Lower lobe of right lung (tissue), 2 donors: ENCODE measurements around the gene NPAS2. TPM values are rescaled to one million over a fixed set of nuclear protein-coding genes. Genes with fewer than 3 reads are reported as not detected.

ENCODE experiments used
- ATAC-seq, 2 donors: fragments of 200-7000 bp; cut with Tn5 transposase; one replicate each; pipeline ENCODE4 v1.9.1; 2020 to 2022; ENCODE audit warnings: mild to moderate bottlenecking in 2 of 2, moderate library complexity in 2 of 2
- DNase-seq: peaks from one replicate; pipeline ENCODE4 v3.0.0-alpha.2; 2020
- H3K27ac ChIP-seq: fragments of 200-600 bp; one replicate; pipeline ENCODE4 v1.8.0; 2022
- H3K27me3 ChIP-seq: fragments of 200-600 bp; one replicate; pipeline ENCODE4 v1.8.0; 2022; ENCODE audit warnings: low read depth
- H3K36me3 ChIP-seq: fragments of 200-600 bp; one replicate; pipeline ENCODE4 v1.8.0; 2022; ENCODE audit warnings: mild to moderate bottlenecking
- H3K4me1 ChIP-seq: fragments of 200-600 bp; one replicate; pipeline ENCODE4 v1.8.0; 2022
- H3K4me3 ChIP-seq: fragments of 200-600 bp; one replicate; pipeline ENCODE4 v1.8.0; 2022; ENCODE audit warnings: mild to moderate bottlenecking
- H3K9me3 ChIP-seq: fragments of 200-600 bp; one replicate; pipeline ENCODE4 v1.8.0; 2022
- intact Hi-C: fragments of 100-400 bp; cut with DNase I; formaldehyde crosslinking; loops from one replicate; pipeline ENCODE4 v1.11.0; 2022
- total RNA-seq: library from RNA; stranded (reverse); fragmentation: NEBNext Ultra II Directional; extraction: Animal tissue kit (Norgen Biotek cat#: 25700); gene quantifications from one replicate; pipeline ENCODE4 v1.2.1, GENCODE V29; 2021
- TF ChIP-seq, protein P1 (sequence below): fragments of 200-600 bp; IDR thresholded peaks from one replicate; pipeline ENCODE4 v1.8.0; 2022; ENCODE audit warnings: antibody characterized with exemption, mild to moderate bottlenecking
- donor health status: DM: no; HTN: yes; CAD: no; lungs with severe emphysema.

The NPAS2 gene
- total RNA-seq, 1 donor from 2014 or later: 10.1 TPM

DNA sequence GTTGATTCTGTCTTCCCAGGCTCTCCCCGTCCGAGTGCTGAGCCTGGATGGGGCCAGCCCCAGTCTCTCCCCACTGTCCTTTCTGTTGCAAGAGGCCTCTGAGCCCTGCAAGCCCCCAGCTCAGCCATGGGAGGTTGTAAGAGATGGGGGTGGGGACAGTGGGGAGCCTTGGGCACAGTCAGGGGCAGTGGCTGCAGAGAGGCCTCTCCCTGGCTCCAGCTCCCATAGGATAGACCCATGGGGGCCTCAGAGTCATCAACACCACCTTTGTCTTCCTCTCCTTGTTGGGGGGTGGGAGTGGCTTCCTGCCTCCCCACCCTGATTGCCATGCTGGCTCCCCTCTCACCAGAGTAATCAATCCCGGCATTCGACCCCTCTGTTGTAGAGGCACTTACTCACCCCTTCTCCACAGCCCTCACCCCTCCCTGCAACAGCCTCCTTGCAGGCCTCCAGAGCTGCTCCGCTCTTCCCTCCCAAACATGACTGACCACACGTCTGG, 37.5 kb upstream of the NPAS2 start:
- ATAC-seq: no peak
- no peaks in the 10 kb centered on the region for H3K4me1 ChIP-seq
- no peak overlapping the region for H3K27ac ChIP-seq
- H3K9me3 ChIP-seq: no peaks in the 10 kb centered on the region
- intact Hi-C loops: no loop called here
- H3K27me3 ChIP-seq: no peaks in the 10 kb centered on the region
- TF ChIP-seq, protein P1, sequence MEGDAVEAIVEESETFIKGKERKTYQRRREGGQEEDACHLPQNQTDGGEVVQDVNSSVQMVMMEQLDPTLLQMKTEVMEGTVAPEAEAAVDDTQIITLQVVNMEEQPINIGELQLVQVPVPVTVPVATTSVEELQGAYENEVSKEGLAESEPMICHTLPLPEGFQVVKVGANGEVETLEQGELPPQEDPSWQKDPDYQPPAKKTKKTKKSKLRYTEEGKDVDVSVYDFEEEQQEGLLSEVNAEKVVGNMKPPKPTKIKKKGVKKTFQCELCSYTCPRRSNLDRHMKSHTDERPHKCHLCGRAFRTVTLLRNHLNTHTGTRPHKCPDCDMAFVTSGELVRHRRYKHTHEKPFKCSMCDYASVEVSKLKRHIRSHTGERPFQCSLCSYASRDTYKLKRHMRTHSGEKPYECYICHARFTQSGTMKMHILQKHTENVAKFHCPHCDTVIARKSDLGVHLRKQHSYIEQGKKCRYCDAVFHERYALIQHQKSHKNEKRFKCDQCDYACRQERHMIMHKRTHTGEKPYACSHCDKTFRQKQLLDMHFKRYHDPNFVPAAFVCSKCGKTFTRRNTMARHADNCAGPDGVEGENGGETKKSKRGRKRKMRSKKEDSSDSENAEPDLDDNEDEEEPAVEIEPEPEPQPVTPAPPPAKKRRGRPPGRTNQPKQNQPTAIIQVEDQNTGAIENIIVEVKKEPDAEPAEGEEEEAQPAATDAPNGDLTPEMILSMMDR: no peak
- no peak overlapping the region for H3K4me3 ChIP-seq
- no peaks in the 10 kb centered on the region for H3K36me3 ChIP-seq
- DNase-seq: no peak

DNA sequence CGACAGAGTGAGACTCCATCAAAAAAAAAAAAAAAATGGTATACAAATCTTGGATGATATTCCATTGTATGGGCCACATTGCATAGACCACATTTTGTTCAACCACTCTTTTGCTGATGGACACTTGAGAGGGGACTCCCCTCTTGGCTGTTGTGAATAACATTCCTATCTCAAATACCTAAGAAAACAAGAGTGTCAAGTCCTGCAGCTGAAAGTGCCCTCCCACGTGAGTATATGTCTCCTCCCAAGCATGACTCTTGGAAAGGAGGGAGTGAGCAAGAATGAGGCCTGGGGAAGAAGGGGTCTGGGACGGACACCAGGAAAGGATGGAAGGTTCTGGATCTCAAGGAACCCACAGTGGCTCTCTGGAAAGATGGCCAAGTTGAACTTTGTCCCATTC, 36.0 kb upstream of the NPAS2 start:
- no peak for DNase-seq

DNA sequence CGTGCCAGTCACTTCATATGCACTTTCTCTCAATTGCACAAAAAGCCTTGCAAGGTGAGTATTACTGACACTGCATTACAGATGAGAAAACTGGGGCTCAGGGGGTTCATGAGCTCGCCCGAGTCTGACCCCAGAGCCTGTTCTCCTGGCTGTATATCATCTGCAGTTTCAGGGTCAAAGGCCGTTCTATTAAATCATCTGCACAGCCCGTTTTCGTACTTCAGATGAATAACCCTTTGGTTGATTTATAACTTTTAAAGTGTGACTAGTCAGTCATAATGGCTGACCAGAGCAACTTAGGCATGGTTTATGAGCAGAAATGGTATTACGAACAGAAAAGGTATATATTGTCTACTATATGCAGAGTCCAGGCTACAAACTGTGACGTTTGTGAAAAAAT, 35.3 kb upstream of the NPAS2 start:
- intact Hi-C loops: no loop called here
- no peak for ATAC-seq
- H3K9me3 ChIP-seq: no peaks in the 10 kb centered on the region

More for the DNA sequence above, 36.0 kb upstream of the NPAS2 start:
- no peak overlapping the region for H3K4me3 ChIP-seq
- no peaks in the 10 kb centered on the region for H3K36me3 ChIP-seq
- intact Hi-C loops: no loop called here
- no peaks in the 10 kb centered on the region for H3K4me1 ChIP-seq
- H3K27ac ChIP-seq: no peak overlapping the region
- ATAC-seq: no peak
- TF ChIP-seq, protein P1: no peak
- no peaks in the 10 kb centered on the region for H3K27me3 ChIP-seq
- H3K9me3 ChIP-seq: no peaks in the 10 kb centered on the region

DNA sequence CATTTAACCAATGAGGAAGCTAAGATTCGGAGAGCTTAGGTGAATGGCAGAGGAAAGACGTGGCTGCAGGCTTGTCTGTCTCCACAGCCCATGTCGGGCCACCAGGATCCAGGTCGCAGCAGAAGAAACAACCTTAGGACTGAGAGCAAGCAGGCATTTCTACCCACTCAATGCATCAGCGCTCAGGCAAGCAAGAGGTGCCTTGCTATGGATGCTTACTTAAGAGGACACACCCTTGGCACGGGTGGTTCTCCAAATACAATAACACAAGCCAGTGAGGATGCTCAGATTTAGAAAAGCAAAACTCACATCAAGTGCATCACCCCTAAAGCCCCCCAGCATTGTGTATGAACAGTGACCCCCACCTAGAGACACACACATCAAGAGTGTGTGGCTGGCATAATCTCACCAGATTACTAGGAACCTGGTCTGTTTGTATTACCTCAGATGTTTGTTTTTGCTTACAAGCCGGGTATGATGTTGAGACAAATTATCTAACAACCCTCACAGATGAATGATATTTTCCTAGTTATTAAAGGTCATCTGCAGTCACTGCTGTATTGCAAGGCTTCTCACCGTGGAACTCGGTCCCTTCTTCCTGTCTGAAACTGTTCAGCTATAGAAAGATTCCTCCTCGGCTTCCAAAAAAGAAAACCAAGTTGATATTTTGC, 34.2 kb upstream of the NPAS2 start:
- Histone ChIP-seq H3K9me3 (no peaks in the 10 kb centered on the region), H3K27ac (peak overlapping the region; percentile 31), H3K4me3 (no peak overlapping the region), H3K36me3 (no peaks in the 10 kb centered on the region), H3K4me1 (no peaks in the 10 kb centered on the region), H3K27me3 (no peaks in the 10 kb centered on the region)
- TF ChIP-seq, protein P1: no peak
- intact Hi-C loops: no loop called here
- ATAC-seq: peak in 1 of 2 donors; percentile 38
- no peak for DNase-seq

More for the DNA sequence above, 35.3 kb upstream of the NPAS2 start:
- H3K27ac ChIP-seq: no peak overlapping the region
- DNase-seq: no peak
- H3K4me1 ChIP-seq: no peaks in the 10 kb centered on the region
- H3K27me3 ChIP-seq: no peaks in the 10 kb centered on the region
- no peak overlapping the region for H3K4me3 ChIP-seq
- TF ChIP-seq, protein P1: no peak
- no peaks in the 10 kb centered on the region for H3K36me3 ChIP-seq

DNA sequence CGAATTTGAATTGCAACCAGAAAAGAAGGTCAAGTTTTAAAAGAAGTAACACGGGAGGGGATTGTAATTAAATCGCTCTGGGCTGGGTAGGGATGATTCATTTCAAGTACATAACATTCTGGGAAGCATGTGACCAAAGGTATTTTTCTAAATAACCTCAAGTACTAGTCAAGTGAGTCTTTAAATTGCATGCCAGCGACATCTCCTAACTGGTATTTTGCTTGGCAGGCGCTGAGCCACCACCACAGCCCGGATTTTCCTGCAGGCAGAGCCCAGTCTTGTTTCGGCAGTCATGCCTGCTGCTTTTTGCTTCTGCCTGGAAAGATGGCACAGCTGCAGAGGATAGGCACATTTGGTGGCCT, 33.7 kb upstream of the NPAS2 start:
- no peak overlapping the region for H3K27ac ChIP-seq

More for the DNA sequence above, 33.7 kb upstream of the NPAS2 start:
- H3K4me1 ChIP-seq: no peaks in the 10 kb centered on the region
- DNase-seq (peak; percentile 58), ATAC-seq (peak; percentile 80 to 91)
- no peaks in the 10 kb centered on the region for H3K27me3 ChIP-seq
- TF ChIP-seq, protein P1: no peak
- H3K4me3 ChIP-seq: no peak overlapping the region
- H3K36me3 ChIP-seq: no peaks in the 10 kb centered on the region
- intact Hi-C loops: no loop called here
- no peaks in the 10 kb centered on the region for H3K9me3 ChIP-seq
